BLaER1 (cell line): ENCODE measurements around the gene PMVK.

Experiments used
- H3K27ac ChIP-seq: shearing (Covaris generic); formaldehyde crosslinking; 2 replicates; pipeline ENCODE4 v1.8.1; 2022
- H3K27me3 ChIP-seq: shearing (Covaris generic); formaldehyde crosslinking; 2 replicates; pipeline ENCODE4 v1.8.1; 2022
- H3K36me3 ChIP-seq: shearing (Covaris generic); formaldehyde crosslinking; 2 replicates; pipeline ENCODE4 v1.8.1; 2022
- H3K4me1 ChIP-seq: shearing (Covaris generic); formaldehyde crosslinking; 2 replicates; pipeline ENCODE4 v1.8.1; 2022
- H3K4me2 ChIP-seq: shearing (Covaris generic); formaldehyde crosslinking; 2 replicates; pipeline ENCODE4 v1.8.1; 2022
- H3K4me3 ChIP-seq: shearing (Covaris generic); formaldehyde crosslinking; 2 replicates; pipeline ENCODE4 v1.8.1; 2022
- H3K9ac ChIP-seq: shearing (Covaris generic); formaldehyde crosslinking; 2 replicates; pipeline ENCODE4 v1.8.1; 2022
- H3K9me3 ChIP-seq: shearing (Covaris generic); formaldehyde crosslinking; 2 replicates; pipeline ENCODE4 v1.8.1; 2022
- H4K20me1 ChIP-seq: shearing (Covaris generic); formaldehyde crosslinking; 2 replicates; pipeline ENCODE4 v1.8.1; 2022
- Cebpa-rat ChIP-seq: shearing (Covaris generic); IDR thresholded peaks from 2 replicates; pipeline ENCODE4 v1.8.1; 2022

The PMVK gene

DNA sequence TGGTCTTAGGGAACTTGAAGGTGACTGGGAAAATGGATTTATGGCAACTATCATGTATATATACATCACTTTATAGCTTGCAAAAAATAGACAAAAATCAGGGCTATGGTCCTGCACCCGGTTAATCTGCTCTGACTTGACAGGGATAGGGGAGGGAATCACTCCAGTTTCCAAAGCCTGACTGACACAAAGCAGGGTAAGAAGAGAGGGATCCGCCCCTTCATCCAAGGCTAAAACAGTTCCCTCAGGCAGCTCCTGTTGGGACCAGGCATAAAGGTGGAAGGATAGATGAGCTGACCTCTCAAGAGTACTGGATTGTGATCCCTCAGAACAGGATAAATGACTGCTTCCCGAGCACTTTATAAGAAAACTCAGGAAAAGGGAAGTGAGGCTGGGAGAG is 18.0 kb upstream of the PMVK start:
- Histone ChIP-seq H4K20me1 (peaks cover 54% of the 10 kb centered on the region), H3K27me3 (no peaks in the 10 kb centered on the region), H3K4me2 (peak overlapping the region; percentile 99), H3K4me1 (peaks cover 82% of the 10 kb centered on the region), H3K9ac (peak overlapping the region; percentile 86), H3K4me3 (peak overlapping the region; percentile 75), H3K9me3 (no peaks in the 10 kb centered on the region), H3K27ac (peak overlapping the region; percentile 92), H3K36me3 (peaks cover 48% of the 10 kb centered on the region)
- no peak for TF ChIP-seq Cebpa-rat

DNA sequence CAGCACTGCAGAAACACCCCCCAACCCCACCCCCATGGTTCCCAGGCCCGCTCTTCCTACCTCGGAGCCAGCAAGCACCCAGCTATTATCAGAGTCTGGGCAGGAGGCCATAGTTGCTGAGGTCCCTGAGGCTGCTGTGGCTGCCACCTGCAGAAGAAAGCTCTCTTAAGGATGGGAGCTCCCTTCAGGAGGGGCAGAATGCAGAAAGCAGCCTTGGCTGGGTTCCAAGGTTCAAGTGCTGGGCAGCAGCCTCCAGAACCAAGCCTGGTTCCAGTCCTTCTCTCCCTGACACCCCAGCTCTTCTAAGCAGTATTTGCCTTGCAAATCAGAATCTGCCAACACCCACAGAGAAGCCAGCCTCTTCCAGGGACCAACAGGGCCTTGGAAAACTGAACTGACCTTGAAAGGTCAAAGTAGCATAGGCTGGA is 17.1 kb upstream of the PMVK start:
- Histone ChIP-seq H3K9ac (peak overlapping the region; percentile 86), H3K4me1 (peaks cover 79% of the 10 kb centered on the region), H3K4me3 (peak overlapping the region; percentile 75), H3K27ac (peak overlapping the region; percentile 92), H3K4me2 (peak overlapping the region; percentile 99), H4K20me1 (peaks cover 62% of the 10 kb centered on the region), H3K9me3 (no peaks in the 10 kb centered on the region), H3K36me3 (peaks cover 46% of the 10 kb centered on the region), H3K27me3 (no peaks in the 10 kb centered on the region)
- no peak for TF ChIP-seq Cebpa-rat

DNA sequence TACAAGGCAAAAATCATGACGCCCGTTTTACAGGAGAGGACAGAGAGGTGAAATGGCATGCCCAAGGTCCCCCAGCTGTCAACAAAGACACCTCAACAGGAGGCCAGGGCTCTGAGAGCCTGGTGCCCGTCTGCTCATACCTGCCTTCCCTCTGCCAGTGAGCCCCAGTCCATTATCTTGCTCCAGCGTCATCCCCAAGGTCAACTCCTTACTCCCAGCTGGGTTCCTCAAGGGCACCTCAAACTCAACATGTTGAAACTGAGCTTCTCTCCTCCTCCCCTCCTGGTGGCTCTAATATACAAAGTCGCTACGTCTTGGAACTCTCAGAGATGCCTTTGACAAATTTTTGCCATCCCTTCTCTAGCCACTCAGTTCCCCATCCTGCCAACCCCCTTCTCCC is 16.1 kb upstream of the PMVK start:
- H3K4me2 ChIP-seq, result peak overlapping the region; percentile 99
- peaks cover 46% of the 10 kb centered on the region for H3K36me3 ChIP-seq
- H3K9me3 ChIP-seq, result no peaks in the 10 kb centered on the region
- peak overlapping the region; percentile 75 for H3K4me3 ChIP-seq
- H3K27ac ChIP-seq, result peak overlapping the region; percentile 92
- H4K20me1 ChIP-seq, result peaks cover 71% of the 10 kb centered on the region
- H3K9ac ChIP-seq, result peak overlapping the region; percentile 86
- peaks cover 82% of the 10 kb centered on the region for H3K4me1 ChIP-seq
- no peak for TF ChIP-seq Cebpa-rat
- no peaks in the 10 kb centered on the region for H3K27me3 ChIP-seq

DNA sequence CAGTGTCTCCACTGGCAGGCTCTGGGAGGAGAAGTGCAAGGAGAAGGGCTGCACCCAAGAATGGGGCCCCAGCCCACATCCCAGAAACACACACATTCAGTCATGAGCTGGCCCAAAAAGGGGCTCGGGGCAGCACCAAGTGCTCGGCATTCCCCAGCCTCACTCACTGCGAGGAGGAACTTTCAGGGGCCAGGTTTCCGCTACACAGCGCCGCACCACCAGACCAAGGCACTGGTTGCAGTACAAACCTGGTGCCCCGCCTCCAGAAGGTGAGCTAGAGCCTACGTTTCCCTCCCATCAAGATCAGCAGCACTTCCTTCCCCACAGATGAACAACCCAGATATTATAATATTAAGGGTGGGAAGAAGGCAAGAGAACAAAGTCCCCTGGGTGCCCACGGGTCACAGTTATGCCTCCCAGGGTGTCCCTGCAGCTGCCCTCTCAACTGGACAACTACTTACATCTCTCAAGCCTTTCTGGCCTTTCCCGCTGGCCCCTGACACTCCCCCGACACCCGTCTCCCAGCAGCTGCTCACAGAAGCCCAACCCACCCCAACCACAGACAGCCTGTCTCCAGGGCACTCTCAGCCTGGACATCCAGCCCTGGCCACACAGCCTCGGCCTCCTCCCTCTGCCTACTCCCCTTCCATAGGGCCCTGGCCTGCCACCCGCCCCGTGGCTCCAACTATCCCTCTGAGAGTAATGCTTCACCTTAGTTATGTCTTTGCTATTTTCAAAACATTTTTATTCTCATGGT is 15.6 kb upstream of the PMVK start:
- no peak for TF ChIP-seq Cebpa-rat
- no peaks in the 10 kb centered on the region for H3K27me3 ChIP-seq
- H3K4me2 ChIP-seq, result peak overlapping the region; percentile 99
- peak overlapping the region; percentile 92 for H3K27ac ChIP-seq
- H3K36me3 ChIP-seq, result peaks cover 47% of the 10 kb centered on the region
- H4K20me1 ChIP-seq, result peaks cover 77% of the 10 kb centered on the region
- H3K4me3 ChIP-seq, result peak overlapping the region; percentile 75
- peak overlapping the region; percentile 86 for H3K9ac ChIP-seq
- H3K4me1 ChIP-seq, result peaks cover 81% of the 10 kb centered on the region
- H3K9me3 ChIP-seq, result no peaks in the 10 kb centered on the region

DNA sequence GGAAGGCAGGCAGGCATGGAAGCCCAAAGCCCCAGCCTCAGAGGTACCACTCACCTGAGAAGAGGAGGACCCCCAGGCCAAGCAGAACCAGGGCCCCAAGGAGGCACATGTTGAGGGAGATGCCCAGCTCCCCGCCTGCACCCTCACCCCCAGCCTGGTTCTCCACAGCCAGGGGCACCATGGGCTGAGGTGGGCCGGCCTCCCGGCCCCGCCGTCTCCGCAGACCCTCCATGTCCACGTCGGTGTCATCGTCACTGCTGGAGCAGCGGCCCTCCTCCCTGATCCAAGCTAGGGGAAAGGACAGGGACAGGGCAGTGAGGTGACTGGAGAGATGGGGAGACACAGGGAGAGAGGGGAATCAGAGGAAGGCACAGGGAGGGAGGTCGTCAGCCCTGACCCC is 11.6 kb upstream of the PMVK start:
- no peaks in the 10 kb centered on the region for H3K27me3 ChIP-seq
- H3K9ac ChIP-seq, result peak overlapping the region; percentile 8; the same call in 1 of the 2 replicates
- H3K4me2 ChIP-seq, result no peak overlapping the region
- TF ChIP-seq Cebpa-rat, result no peak
- no peak overlapping the region for H3K4me3 ChIP-seq
- peaks cover 88% of the 10 kb centered on the region for H3K4me1 ChIP-seq
- H4K20me1 ChIP-seq, result peaks cover 75% of the 10 kb centered on the region
- peak overlapping the region; percentile 44; the same call in 1 of the 2 replicates for H3K27ac ChIP-seq
- peaks cover 72% of the 10 kb centered on the region for H3K36me3 ChIP-seq
- H3K9me3 ChIP-seq, result no peaks in the 10 kb centered on the region

DNA sequence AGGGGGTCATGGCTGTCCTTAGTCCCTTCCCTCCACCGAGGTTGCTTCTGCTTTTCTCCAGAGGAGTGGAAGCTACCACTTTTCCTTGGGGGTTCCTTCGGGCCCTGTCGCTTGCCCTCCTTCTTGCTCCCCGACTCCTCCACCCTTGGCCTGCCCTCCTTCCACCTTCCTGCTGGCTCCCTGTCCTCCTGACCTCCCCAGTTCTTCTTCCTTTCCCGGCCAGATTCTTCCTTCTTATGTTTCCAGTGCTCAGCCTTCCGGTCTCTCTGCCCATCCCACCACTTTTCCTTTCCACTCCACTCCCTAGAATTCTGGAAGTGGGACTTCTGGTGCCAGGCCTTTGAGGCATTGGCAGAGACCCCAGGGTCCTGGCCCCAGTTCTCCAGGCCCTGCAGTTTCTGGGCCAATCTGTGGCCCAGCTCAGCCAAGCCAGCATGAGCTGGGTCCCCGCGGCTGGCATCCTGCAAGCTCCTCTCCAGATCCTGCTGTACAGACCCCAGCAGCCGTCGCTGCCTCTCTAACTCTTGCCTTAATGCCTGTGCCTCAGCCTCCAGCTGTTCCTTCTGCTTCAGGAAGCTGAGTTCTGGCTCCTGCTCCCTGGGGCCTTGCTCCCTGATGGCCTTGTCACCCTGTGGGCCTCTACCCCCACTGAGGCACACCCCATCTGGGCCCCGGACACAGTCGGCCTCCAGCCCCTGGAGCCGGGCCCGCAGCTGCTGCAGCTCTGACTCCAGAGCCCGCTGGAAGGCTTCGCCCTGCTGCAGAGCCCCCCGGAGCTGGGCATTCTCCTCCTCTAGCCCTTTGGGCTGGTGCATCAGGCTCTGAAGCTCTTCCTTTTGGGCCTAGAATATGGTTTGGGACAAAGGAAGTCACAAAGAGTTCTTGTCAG is 9.7 kb upstream of the PMVK start:
- H3K4me2 ChIP-seq, result peak overlapping the region; percentile 88
- no peak overlapping the region for H3K4me3 ChIP-seq
- H3K36me3 ChIP-seq, result peaks cover 63% of the 10 kb centered on the region
- peak overlapping the region; percentile 73 for H3K9ac ChIP-seq
- peaks cover 88% of the 10 kb centered on the region for H3K4me1 ChIP-seq
- peaks cover 56% of the 10 kb centered on the region for H4K20me1 ChIP-seq
- H3K9me3 ChIP-seq, result no peaks in the 10 kb centered on the region
- peak overlapping the region; percentile 86 for H3K27ac ChIP-seq
- no peak for TF ChIP-seq Cebpa-rat
- H3K27me3 ChIP-seq, result no peaks in the 10 kb centered on the region

DNA sequence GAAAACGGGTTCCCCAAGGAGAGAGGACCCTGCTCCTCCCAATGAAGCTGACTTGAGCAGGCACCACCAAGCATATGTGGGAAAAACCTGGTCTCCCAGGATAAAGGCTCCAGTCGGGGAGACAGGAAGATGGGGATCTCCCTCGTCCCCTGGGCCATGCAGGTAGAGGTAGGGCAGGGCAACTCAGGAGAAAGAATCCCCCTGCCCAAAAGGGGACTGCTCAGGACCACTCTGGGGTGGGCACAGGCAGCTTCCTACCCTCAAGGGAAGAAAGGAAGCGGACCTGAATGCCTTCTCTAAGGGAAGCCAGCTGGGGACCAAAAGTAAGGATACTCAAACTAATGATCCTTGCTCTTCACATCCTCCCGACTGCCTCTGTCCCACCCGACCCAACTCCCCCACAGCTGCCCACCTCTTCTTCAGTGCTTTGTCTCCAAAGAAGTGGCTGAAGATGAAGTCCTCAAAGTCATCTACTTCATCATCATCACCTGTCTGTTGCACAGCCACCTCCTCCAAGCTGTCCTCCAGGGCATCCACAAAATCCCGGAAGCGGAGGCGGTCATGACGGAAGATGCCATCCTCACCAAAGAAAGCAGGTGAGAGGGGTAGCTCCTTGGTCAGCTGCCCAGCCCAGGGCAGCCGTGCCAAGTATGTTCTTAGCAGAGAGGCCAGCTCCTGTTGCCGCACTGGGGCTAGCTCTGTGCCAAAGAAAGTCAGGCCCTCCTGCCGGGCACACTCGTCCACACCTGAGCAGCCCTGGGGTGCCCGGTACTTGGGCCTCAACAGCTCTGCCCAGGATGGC is 8.8 kb upstream of the PMVK start:
- H3K4me2 ChIP-seq, result peak overlapping the region; percentile 88

DNA sequence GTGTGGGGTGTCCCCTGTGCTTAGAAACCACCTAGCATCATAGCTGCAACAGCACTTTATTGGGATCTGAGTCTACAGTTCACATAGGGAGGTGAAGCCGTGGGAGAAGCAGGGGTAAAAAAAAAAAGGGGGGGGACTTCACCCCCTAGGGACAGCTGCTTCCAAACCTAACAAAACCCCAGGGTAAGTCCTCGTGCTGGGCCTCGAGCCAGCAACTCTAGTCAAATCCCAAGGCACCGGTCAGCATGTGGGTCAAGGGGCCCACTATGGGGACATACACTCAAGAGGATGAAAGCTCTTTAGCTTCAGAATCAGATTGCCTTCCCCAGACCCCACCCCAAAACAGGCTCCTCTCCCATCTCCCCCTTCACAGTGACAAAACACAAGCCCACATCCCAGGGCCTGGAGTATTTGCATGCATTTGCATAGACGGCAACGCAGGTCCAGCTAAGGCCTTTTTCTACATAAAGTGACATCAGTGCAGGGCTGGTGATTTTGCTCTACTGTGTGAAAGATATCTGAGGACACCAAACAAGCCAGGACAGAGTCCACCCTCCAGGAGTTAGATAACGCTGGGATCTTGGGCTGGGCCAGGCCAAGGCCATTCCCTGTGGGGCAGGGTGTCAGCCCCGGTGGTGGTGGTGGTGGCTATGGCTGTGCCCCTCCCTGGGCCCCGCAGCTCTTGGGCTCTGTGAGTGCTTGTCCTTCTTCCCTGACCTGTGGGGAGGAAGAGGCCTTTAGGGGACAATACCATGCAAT is 8.1 kb upstream of the PMVK start:
- H3K9ac ChIP-seq, result peak overlapping the region; percentile 73
- H3K4me1 ChIP-seq, result peaks cover 94% of the 10 kb centered on the region
- H3K4me2 ChIP-seq, result peak overlapping the region; percentile 88

More for the DNA sequence above, 8.8 kb upstream of the PMVK start:
- peaks cover 48% of the 10 kb centered on the region for H4K20me1 ChIP-seq
- H3K36me3 ChIP-seq, result peaks cover 54% of the 10 kb centered on the region
- no peaks in the 10 kb centered on the region for H3K9me3 ChIP-seq
- H3K27me3 ChIP-seq, result no peaks in the 10 kb centered on the region
- no peak for TF ChIP-seq Cebpa-rat
- peak overlapping the region; percentile 73 for H3K9ac ChIP-seq
- no peak overlapping the region; the same call in 1 of the 2 replicates for H3K4me3 ChIP-seq
- peak overlapping the region; percentile 86 for H3K27ac ChIP-seq
- peaks cover 88% of the 10 kb centered on the region for H3K4me1 ChIP-seq

More for the DNA sequence above, 8.1 kb upstream of the PMVK start:
- Histone ChIP-seq H3K9me3 (no peaks in the 10 kb centered on the region), H3K36me3 (peaks cover 47% of the 10 kb centered on the region), H3K27ac (peak overlapping the region; percentile 86), H4K20me1 (peaks cover 41% of the 10 kb centered on the region), H3K27me3 (no peaks in the 10 kb centered on the region), H3K4me3 (no peak overlapping the region; the same call in 1 of the 2 replicates)
- no peak for TF ChIP-seq Cebpa-rat
